Measurements from ENCODE around the gene ASCC3. TPM values are rescaled to one million over a fixed set of nuclear protein-coding genes. Genes with fewer than 3 reads are reported as not detected.

ASCC3 gene
- total RNA-seq, 1 donor from 2014 or later: 75.3 TPM

- Histone ChIP-seq H3K27ac (no peak overlapping the region), H3F3A (ENCODE audit: low read depth) (no peaks in the 10 kb centered on the region), H3K9ac (no peak overlapping the region), H3K4me2 (no peak overlapping the region), H3K9me3 (ENCODE audit: low read depth) (no peaks in the 10 kb centered on the region), H3K36me3 (no peaks in the 10 kb centered on the region), H3K27me3 (no peaks in the 10 kb centered on the region), H3K4me3 (no peak overlapping the region), H4K20me1 (ENCODE audit: low read depth) (no peaks in the 10 kb centered on the region), H2AFZ (replicated peaks) (no peak overlapping the region), H3K4me1 (no peaks in the 10 kb centered on the region), H3K79me2 (ENCODE audit: low read depth) (no peaks in the 10 kb centered on the region)
- TF ChIP-seq EZH2phosphoT487 (IDR thresholded peaks at IDR 0.05): no peak
- TF ChIP-seq, protein P1, sequence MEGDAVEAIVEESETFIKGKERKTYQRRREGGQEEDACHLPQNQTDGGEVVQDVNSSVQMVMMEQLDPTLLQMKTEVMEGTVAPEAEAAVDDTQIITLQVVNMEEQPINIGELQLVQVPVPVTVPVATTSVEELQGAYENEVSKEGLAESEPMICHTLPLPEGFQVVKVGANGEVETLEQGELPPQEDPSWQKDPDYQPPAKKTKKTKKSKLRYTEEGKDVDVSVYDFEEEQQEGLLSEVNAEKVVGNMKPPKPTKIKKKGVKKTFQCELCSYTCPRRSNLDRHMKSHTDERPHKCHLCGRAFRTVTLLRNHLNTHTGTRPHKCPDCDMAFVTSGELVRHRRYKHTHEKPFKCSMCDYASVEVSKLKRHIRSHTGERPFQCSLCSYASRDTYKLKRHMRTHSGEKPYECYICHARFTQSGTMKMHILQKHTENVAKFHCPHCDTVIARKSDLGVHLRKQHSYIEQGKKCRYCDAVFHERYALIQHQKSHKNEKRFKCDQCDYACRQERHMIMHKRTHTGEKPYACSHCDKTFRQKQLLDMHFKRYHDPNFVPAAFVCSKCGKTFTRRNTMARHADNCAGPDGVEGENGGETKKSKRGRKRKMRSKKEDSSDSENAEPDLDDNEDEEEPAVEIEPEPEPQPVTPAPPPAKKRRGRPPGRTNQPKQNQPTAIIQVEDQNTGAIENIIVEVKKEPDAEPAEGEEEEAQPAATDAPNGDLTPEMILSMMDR (IDR thresholded peaks at IDR 0.05): peak; percentile 75
- no peak overlapping the region for H3K4me3 Mint-ChIP-seq
- H3K9me3 Mint-ChIP-seq: no peaks in the 10 kb centered on the region
- H3K27ac Mint-ChIP-seq: no peak overlapping the region
- H3K27me3 Mint-ChIP-seq (ENCODE audit: insufficient read depth, low read depth): no peaks in the 10 kb centered on the region
- H3K4me1 Mint-ChIP-seq: no peaks in the 10 kb centered on the region
- DNase-seq (ENCODE audit: low spot score): peak; percentile 26
- H3K36me3 Mint-ChIP-seq: no peaks in the 10 kb centered on the region
These were observed 216.7 kb downstream of the ASCC3 start for GRCh38 chr6:100664274-100665040.

DNA sequence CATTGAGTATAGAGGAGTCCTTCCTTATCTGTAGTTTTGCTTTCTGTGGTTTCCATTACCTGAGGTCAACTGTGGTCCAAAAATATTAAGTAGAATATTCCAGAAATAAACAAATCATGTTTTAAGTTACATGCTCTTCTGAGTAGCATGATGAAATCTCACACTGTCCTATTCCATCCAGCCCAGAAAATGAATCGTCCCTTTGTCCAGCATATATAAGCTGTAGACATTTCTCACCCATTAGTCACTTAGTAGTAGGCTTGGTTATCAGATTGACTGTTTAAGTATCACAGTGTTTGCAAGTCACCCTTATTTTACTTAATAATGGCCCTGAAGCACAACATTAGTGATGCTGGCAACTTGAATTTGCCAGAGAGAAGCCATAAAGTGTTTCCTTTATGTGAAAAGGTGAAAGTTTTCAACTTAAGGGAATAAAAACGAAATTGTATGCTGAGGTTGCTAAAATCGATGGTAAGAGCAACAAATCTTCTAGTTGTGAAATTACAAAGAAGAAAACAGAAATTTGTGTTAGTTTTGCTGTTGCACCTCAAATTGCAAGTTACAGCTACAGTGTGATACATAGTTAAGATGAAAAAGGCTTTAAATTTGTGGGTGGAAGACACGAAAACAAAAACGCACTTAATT, 217.8 kb downstream of the ASCC3 start:
- no peak overlapping the region for H3K27ac Mint-ChIP-seq
- H3K36me3 ChIP-seq: no peaks in the 10 kb centered on the region
- no peaks in the 10 kb centered on the region for H3K9me3 ChIP-seq (ENCODE audit: low read depth)
- no peaks in the 10 kb centered on the region for H3K4me1 Mint-ChIP-seq
- no peak for DNase-seq (ENCODE audit: low spot score)
- no peaks in the 10 kb centered on the region for H4K20me1 ChIP-seq (ENCODE audit: low read depth)
- no peak overlapping the region for H2AFZ ChIP-seq (replicated peaks)
- H3K36me3 Mint-ChIP-seq: no peaks in the 10 kb centered on the region
- H3K4me1 ChIP-seq: no peaks in the 10 kb centered on the region
- TF ChIP-seq, protein P1 (IDR thresholded peaks at IDR 0.05): no peak
- no peak for TF ChIP-seq EZH2 (IDR thresholded peaks at IDR 0.05)
- no peak for TF ChIP-seq EZH2phosphoT487 (IDR thresholded peaks at IDR 0.05)
- H3K4me3 Mint-ChIP-seq: no peak overlapping the region
- no peaks in the 10 kb centered on the region for H3K79me2 ChIP-seq (ENCODE audit: low read depth)
- no peak overlapping the region for H3K4me3 ChIP-seq
- H3K27me3 Mint-ChIP-seq (ENCODE audit: insufficient read depth, low read depth): no peaks in the 10 kb centered on the region
- H3K9me3 Mint-ChIP-seq: no peaks in the 10 kb centered on the region
- H3K27ac ChIP-seq: no peak overlapping the region
- no peak overlapping the region for H3K9ac ChIP-seq
- H3K27me3 ChIP-seq: no peaks in the 10 kb centered on the region
- no peak overlapping the region for H3K4me2 ChIP-seq
- no peaks in the 10 kb centered on the region for H3F3A ChIP-seq (ENCODE audit: low read depth)

DNA sequence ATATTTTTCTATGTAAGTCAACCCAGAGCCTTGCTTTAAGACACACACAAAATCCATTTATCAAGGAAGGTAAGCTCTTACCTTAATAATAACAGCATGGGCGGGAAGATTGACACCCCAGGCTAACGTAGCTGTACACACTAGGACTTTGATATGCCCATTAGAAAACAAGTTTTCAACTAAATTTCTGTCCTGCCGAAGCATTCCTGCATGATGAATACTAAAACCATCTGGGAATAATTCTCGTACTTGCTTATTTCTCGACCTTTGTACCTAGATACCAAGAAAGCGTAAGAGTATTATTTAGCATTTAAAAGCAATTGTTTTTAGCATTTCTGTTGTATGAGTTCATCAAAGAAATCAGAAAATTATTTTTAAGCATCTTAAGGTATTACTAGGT, 218.9 kb downstream of the ASCC3 start:
- H3K27ac ChIP-seq: no peak overlapping the region
- Mint-ChIP-seq H3K4me1 (no peaks in the 10 kb centered on the region), H3K4me3 (no peak overlapping the region), H3K27ac (no peak overlapping the region), H3K27me3 (ENCODE audit: insufficient read depth, low read depth) (no peaks in the 10 kb centered on the region), H3K36me3 (no peaks in the 10 kb centered on the region), H3K9me3 (no peaks in the 10 kb centered on the region)
- H3K4me2 ChIP-seq: no peak overlapping the region
- no peaks in the 10 kb centered on the region for H3K9me3 ChIP-seq (ENCODE audit: low read depth)
- TF ChIP-seq, protein P1 (IDR thresholded peaks at IDR 0.05): no peak
- TF ChIP-seq EZH2phosphoT487 (IDR thresholded peaks at IDR 0.05): no peak
- TF ChIP-seq EZH2 (IDR thresholded peaks at IDR 0.05): no peak
- H4K20me1 ChIP-seq (ENCODE audit: low read depth): no peaks in the 10 kb centered on the region
- no peak overlapping the region for H3K9ac ChIP-seq
- no peak overlapping the region for H2AFZ ChIP-seq (replicated peaks)
- DNase-seq (ENCODE audit: low spot score): no peak
- H3K79me2 ChIP-seq (ENCODE audit: low read depth): no peaks in the 10 kb centered on the region
- no peaks in the 10 kb centered on the region for H3K4me1 ChIP-seq
- H3K36me3 ChIP-seq: no peaks in the 10 kb centered on the region
- no peaks in the 10 kb centered on the region for H3F3A ChIP-seq (ENCODE audit: low read depth)
- no peak overlapping the region for H3K4me3 ChIP-seq
- H3K27me3 ChIP-seq: no peaks in the 10 kb centered on the region

All from neural progenitor cell (in vitro differentiated cells).